ENCODE results near the gene ZBTB33.

The ZBTB33 gene

DNA sequence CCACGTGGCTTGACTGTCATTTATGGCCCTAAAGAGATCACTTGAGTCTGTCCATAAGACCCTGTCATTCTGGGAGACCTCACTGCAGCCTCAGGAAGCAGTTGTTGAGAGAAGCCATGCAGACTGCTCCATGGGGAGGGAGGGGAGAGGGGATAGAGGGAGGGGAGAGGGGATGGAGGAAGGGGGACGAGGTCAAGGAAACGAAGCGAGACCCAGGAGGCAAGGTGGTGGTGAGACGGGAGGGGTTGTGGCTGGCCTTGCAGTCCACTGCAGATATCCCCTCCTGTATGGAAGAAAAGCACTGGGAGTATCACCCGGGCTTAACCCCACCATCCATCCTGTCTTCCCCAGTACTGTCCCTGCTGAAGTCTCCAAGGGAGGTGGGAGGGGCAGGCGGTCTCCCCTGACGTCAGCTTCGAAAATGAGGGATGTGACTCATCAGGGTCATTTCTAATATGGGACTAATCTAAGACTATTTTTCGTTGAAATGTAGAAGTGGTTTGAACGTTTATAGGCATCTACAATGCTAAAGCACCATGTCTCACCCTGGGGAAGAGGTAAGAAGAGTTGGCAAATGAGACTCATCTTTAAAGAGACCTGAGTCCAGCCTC lies 55.0 kb downstream of the ZBTB33 start:
- no peak for DNase-seq (ENCODE audit: low read depth in 2 of 2)

DNA sequence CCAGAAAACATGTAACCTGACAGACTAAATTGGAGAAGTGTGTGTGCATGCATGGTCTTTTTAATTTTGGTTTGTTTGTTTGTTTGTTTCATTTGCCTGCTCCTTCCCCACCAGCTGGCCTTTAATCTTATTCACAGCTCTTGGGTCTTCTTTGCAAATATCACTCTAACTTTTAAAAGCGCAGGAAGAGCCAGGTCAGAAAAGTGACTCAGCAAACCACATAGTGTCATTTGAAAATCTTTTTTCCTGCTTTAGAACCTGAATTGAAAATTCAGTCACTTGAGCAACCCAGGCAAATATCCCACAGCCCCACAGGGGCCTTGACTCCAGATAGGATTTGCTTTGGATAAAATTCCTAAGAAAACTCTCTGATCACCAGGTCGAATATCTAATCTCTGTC lies 56.0 kb downstream of the ZBTB33 start:
- no peak for DNase-seq (ENCODE audit: low read depth in 2 of 2)
